Body of pancreas (tissue), 4 donors: ENCODE results near the gene CLEC2B. TPM values are rescaled to one million over a fixed set of nuclear protein-coding genes. Genes with fewer than 3 reads are reported as not detected.

Experiments
- ATAC-seq: fragments of 150-250 bp; one replicate; pipeline ENCODE4 v1.9.1; 2016
- DNase-seq, 4 donors: peaks; one replicate each; pipeline ENCODE4 v3.0.0-alpha.2; 2019
- H3K27ac ChIP-seq, 4 donors: fragments of 200-600 bp; sonication (generic); 1 replicate in 3 of 4; 2 replicates in 1 of 4; pipeline versions ENCODE4 v1.5.1 to v1.6.1; 2016 to 2019; ENCODE audit warnings: mild to moderate bottlenecking in 1 of 4, mixed read lengths in 1 of 4, moderate library complexity in 1 of 4
- H3K27me3 ChIP-seq, 2 donors: fragments of 200-600 bp; sonication (generic); one replicate each; pipeline ENCODE4 v1.6.0; 2016; ENCODE audit warnings: mild to moderate bottlenecking in 1 of 2
- H3K36me3 ChIP-seq, 2 donors: fragments of 200-600 bp; sonication (generic); replicated peaks in 1 of 2; 2 replicates each; pipeline ENCODE4 v1.5.1; 2016; ENCODE audit warnings: low read depth in 2 of 2; ENCODE audit not compliant: insufficient read depth in 1 of 2
- H3K4me1 ChIP-seq: fragments of 200-600 bp; sonication (generic); one replicate; pipeline ENCODE4 v1.6.0; 2016
- H3K4me3 ChIP-seq, 2 donors: fragments of 200-600 bp; sonication (generic); 1 replicate in 1 of 2; 2 replicates in 1 of 2; pipeline ENCODE4 v1.5.1; 2016 to 2019
- H3K9me3 ChIP-seq, 3 donors: fragments of 200-600 bp; sonication (generic); 1 replicate in 2 of 3; 2 replicates in 1 of 3; pipeline ENCODE4 v1.5.1; 2016
- CTCF ChIP-seq, 7 experiments: fragments of 450-650 bp in 4 of 7; fragments of 200-600 bp in 3 of 7; sonication (generic) in 3 of 7; IDR thresholded peaks; one replicate each; pipeline ENCODE4 v1.5.1; 2016 to 2019; ENCODE audit warnings: antibody characterized with exemption in 7 of 7
- POLR2A ChIP-seq, 3 donors: fragments of 450-650 bp; IDR thresholded peaks; one replicate each; pipeline ENCODE4 v1.6.1; 2016; ENCODE audit warnings: antibody characterized with exemption in 3 of 3, mild to moderate bottlenecking in 2 of 3
- WGBS, 2 donors: methylation state at CpG; one replicate each; pipeline ENCODE4 v1.1.5; 2017; 5-methylcytosine and 5-hydroxymethylcytosine counted together
- intact Hi-C: fragments of 100-400 bp; cut with DNase I; formaldehyde crosslinking; loops from one replicate; pipeline ENCODE4 v1.15.1; 2023
- total RNA-seq, 2 donors: library from RNA; depleted of rRNA; stranded (reverse); fragments of >200 nt; gene quantifications; one replicate each; pipeline ENCODE4 v1.1.0, GENCODE V29; 2016

Gene CLEC2B
- total RNA-seq, 2 donors from 2014 or later, result 0.66 to 4.2 TPM

GRCh38 chr12:9907769-9908168, 38.6 kb upstream of the CLEC2B start:
- 74 to 82% methylated on average over 7 of the region's 7 CpGs for WGBS, 2 donors
- no peak for ATAC-seq

GRCh38 chr12:9906873-9907272, 37.7 kb upstream of the CLEC2B start:
- Histone ChIP-seq H3K4me1 (no peaks in the 10 kb centered on the region), H3K36me3 (no peaks in the 10 kb centered on the region), H3K27ac (no peak overlapping the region), H3K27me3 (no peaks in the 10 kb centered on the region), H3K9me3 (peaks cover 0 to 24% (median 0%) of the 10 kb centered on the region in 3 donors), H3K4me3 (no peak overlapping the region)
- ATAC-seq, result no peak
- no peak for DNase-seq
- 56 to 75% methylated on average over 2 of the region's 2 CpGs for WGBS, 2 donors
- TF ChIP-seq CTCF (IDR thresholded peaks at IDR 0.05) (no peak), POLR2A (IDR thresholded peaks at IDR 0.05) (no peak)
- intact Hi-C loops, result no loop called here

More at GRCh38 chr12:9907769-9908168, 38.6 kb upstream of the CLEC2B start:
- no peaks in the 10 kb centered on the region for H3K27me3 ChIP-seq
- no peaks in the 10 kb centered on the region for H3K4me1 ChIP-seq
- TF ChIP-seq CTCF (IDR thresholded peaks at IDR 0.05) (no peak), POLR2A (IDR thresholded peaks at IDR 0.05) (no peak)
- peaks cover 0 to 15% (median 0%) of the 10 kb centered on the region in 3 donors for H3K9me3 ChIP-seq
- H3K27ac ChIP-seq, result no peak overlapping the region
- H3K36me3 ChIP-seq, result no peaks in the 10 kb centered on the region
- no peak overlapping the region for H3K4me3 ChIP-seq
- intact Hi-C loops, result no loop called here
- DNase-seq, result no peak

- TF ChIP-seq POLR2A (IDR thresholded peaks at IDR 0.05) (no peak), CTCF (IDR thresholded peaks at IDR 0.05) (no peak)
- Histone ChIP-seq H3K9me3 (peaks cover 0 to 10% (median 0%) of the 10 kb centered on the region in 3 donors), H3K27me3 (no peaks in the 10 kb centered on the region), H3K4me3 (no peak overlapping the region), H3K36me3 (no peaks in the 10 kb centered on the region), H3K4me1 (no peaks in the 10 kb centered on the region), H3K27ac (no peak overlapping the region)
- 78 to 89% methylated on average over 7 of the region's 7 CpGs for WGBS, 2 donors
- ATAC-seq (no peak), DNase-seq (no peak)
- intact Hi-C loops, result no loop called here
Measured at GRCh38 chr12:9902539-9903228, 33.5 kb upstream of the CLEC2B start.

GRCh38 chr12:9900930-9901329, 31.8 kb upstream of the CLEC2B start:
- intact Hi-C loops, result no loop called here
- H3K36me3 ChIP-seq, result no peaks in the 10 kb centered on the region
- no peak overlapping the region for H3K27ac ChIP-seq
- DNase-seq, result no peak
- peaks cover 0 to 10% (median 0%) of the 10 kb centered on the region in 3 donors for H3K9me3 ChIP-seq
- no peaks in the 10 kb centered on the region for H3K27me3 ChIP-seq
- no peak overlapping the region for H3K4me3 ChIP-seq
- H3K4me1 ChIP-seq, result no peaks in the 10 kb centered on the region
- TF ChIP-seq CTCF (IDR thresholded peaks at IDR 0.05) (no peak), POLR2A (IDR thresholded peaks at IDR 0.05) (no peak)
- ATAC-seq, result no peak
- 33 to 51% methylated on average over 2 of the region's 2 CpGs for WGBS, 2 donors

- Histone ChIP-seq H3K36me3 (no peaks in the 10 kb centered on the region), H3K4me1 (no peaks in the 10 kb centered on the region), H3K27me3 (no peaks in the 10 kb centered on the region), H3K27ac (no peak overlapping the region), H3K9me3 (peaks cover 0 to 10% (median 0%) of the 10 kb centered on the region in 3 donors), H3K4me3 (no peak overlapping the region)
- intact Hi-C loops, result no loop called here
- TF ChIP-seq POLR2A (IDR thresholded peaks at IDR 0.05) (no peak), CTCF (IDR thresholded peaks at IDR 0.05) (no peak)
- 82 to 94% methylated on average over 2 of the region's 2 CpGs for WGBS, 2 donors
- DNase-seq, result no peak
- no peak for ATAC-seq
Measured at GRCh38 chr12:9899209-9899608, 30.1 kb upstream of the CLEC2B start.
